Trophoblast cell (in vitro differentiated cells and primary cell): ENCODE results near the gene CBLIF.
"Not testable (repeated sequence)": the region's sequence is repeated elsewhere in the genome, so short reads cannot be mapped to it uniquely, and the experiment has no call there.

ENCODE experiments used
- DNase-seq, 2 donors: peaks; one replicate each; pipeline ENCODE4 v3.0.0-alpha.2; 2016
- H2AFZ ChIP-seq: 2 replicates; pipeline ENCODE4 v1.6.1; 2013; ENCODE audit warnings: low read length, moderate library complexity, mild to moderate bottlenecking; ENCODE audit not compliant: insufficient read depth, poor library complexity
- H2AK5ac ChIP-seq: 2 replicates; pipeline ENCODE4 v1.6.1; 2013; ENCODE audit warnings: mild to moderate bottlenecking, low read length
- H2BK120ac ChIP-seq: 2 replicates; pipeline ENCODE4 v1.6.1; 2013; ENCODE audit warnings: low read length, mild to moderate bottlenecking, moderate library complexity; ENCODE audit not compliant: insufficient read depth, poor library complexity
- H2BK12ac ChIP-seq: 2 replicates; pipeline ENCODE4 v1.6.1; 2013; ENCODE audit warnings: mild to moderate bottlenecking, low read length, moderate library complexity
- H2BK5ac ChIP-seq: 2 replicates; pipeline ENCODE4 v1.6.1; 2013; ENCODE audit warnings: low read length, low read depth, moderate library complexity, mild to moderate bottlenecking; ENCODE audit not compliant: poor library complexity
- H3K14ac ChIP-seq: 2 replicates; pipeline ENCODE4 v1.6.1; 2013; ENCODE audit warnings: mild to moderate bottlenecking, low read length
- H3K18ac ChIP-seq: 2 replicates; pipeline ENCODE4 v1.6.1; 2013; ENCODE audit warnings: mild to moderate bottlenecking, low read length
- H3K23ac ChIP-seq: 2 replicates; pipeline ENCODE4 v1.6.1; 2013; ENCODE audit warnings: low read length
- H3K27ac ChIP-seq: 2 replicates; pipeline ENCODE4 v1.5.1; 2013; ENCODE audit warnings: low read depth, mild to moderate bottlenecking, inconsistent platforms, low read length, moderate library complexity
- H3K27me3 ChIP-seq: 2 replicates; pipeline ENCODE4 v1.6.1; 2013; ENCODE audit warnings: inconsistent platforms, mild to moderate bottlenecking, low read length, moderate library complexity; ENCODE audit not compliant: insufficient read depth
- H3K36me3 ChIP-seq, 2 experiments: 1 replicate in 1 of 2; 2 replicates in 1 of 2; pipeline ENCODE4 v1.6.1; 2013; ENCODE audit warnings: low read length in 2 of 2, mild to moderate bottlenecking in 2 of 2, moderate library complexity in 1 of 2; ENCODE audit not compliant: insufficient read depth in 2 of 2, control insufficient read depth in 1 of 2
- H3K4ac ChIP-seq: 2 replicates; pipeline ENCODE4 v1.6.1; 2013; ENCODE audit warnings: low read depth, mild to moderate bottlenecking, low read length, moderate library complexity
- H3K4me1 ChIP-seq, 2 experiments: 1 replicate in 1 of 2; 2 replicates in 1 of 2; pipeline ENCODE4 v1.6.1; 2013; ENCODE audit warnings: low read length in 2 of 2, mild to moderate bottlenecking in 2 of 2, moderate library complexity in 1 of 2; ENCODE audit not compliant: insufficient read depth in 2 of 2, control insufficient read depth in 1 of 2
- H3K4me2 ChIP-seq: 2 replicates; pipeline ENCODE4 v1.6.1; 2013; ENCODE audit warnings: inconsistent platforms, mild to moderate bottlenecking, low read length, moderate library complexity
- H3K4me3 ChIP-seq: 2 replicates; pipeline ENCODE4 v1.5.1; 2013; ENCODE audit warnings: mild to moderate bottlenecking, low read depth, low read length, inconsistent platforms
- H3K79me1 ChIP-seq: one replicate; pipeline ENCODE4 v1.6.1; 2013; ENCODE audit warnings: low read length
- H3K79me2 ChIP-seq: 2 replicates; pipeline ENCODE4 v1.6.1; 2013; ENCODE audit warnings: low read length, mild to moderate bottlenecking; ENCODE audit not compliant: control insufficient read depth, insufficient read depth, poor library complexity
- H3K9ac ChIP-seq: 2 replicates; pipeline ENCODE4 v1.6.1; 2013; ENCODE audit warnings: mild to moderate bottlenecking, low read length
- H3K9me3 ChIP-seq: 2 replicates; pipeline ENCODE4 v1.6.1; 2013; ENCODE audit warnings: low read depth, mild to moderate bottlenecking, control low read depth, inconsistent platforms, low read length; ENCODE audit not compliant: insufficient read depth
- H4K12ac ChIP-seq: 2 replicates; pipeline ENCODE4 v1.6.1; 2013; ENCODE audit warnings: low read depth, mild to moderate bottlenecking, low read length, moderate library complexity
- H4K8ac ChIP-seq: 2 replicates; pipeline ENCODE4 v1.6.1; 2013; ENCODE audit warnings: low read depth, mild to moderate bottlenecking, low read length, moderate library complexity
- H4K91ac ChIP-seq: one replicate; pipeline ENCODE4 v1.6.1; 2013; ENCODE audit warnings: low read depth, mild to moderate bottlenecking, low read length, moderate library complexity
- WGBS: extraction: QIAGEN DNeasy Blood & Tissue Kit; methylation state at CpG from one replicate; pipeline ENCODE4 v1.1.7; 2013; ENCODE audit warnings: missing lambda C conversion rate; ENCODE audit not compliant: insufficient read length, insufficient coverage; ENCODE audit errors: extremely low coverage; 5-methylcytosine and 5-hydroxymethylcytosine counted together

Gene CBLIF

GRCh38 chr11:59849129-59849528 is 3.8 kb upstream of the CBLIF start:
- Histone ChIP-seq H3K27me3 (no peaks in the 10 kb centered on the region), H4K91ac (no peak overlapping the region), H2BK5ac (no peak overlapping the region), H3K4me2 (no peak overlapping the region), H2BK12ac (no peak overlapping the region), H3K36me3 (no peaks in the 10 kb centered on the region), H3K79me2 (no peaks in the 10 kb centered on the region), H3K4ac (no peak overlapping the region), H2AK5ac (no peak overlapping the region), H3K79me1 (no peaks in the 10 kb centered on the region), H2BK120ac (no peak overlapping the region), H3K14ac (no peak overlapping the region), H3K9me3 (no peaks in the 10 kb centered on the region), H3K18ac (no peak overlapping the region), H3K23ac (no peak overlapping the region), H2AFZ (no peak overlapping the region), H3K4me3 (no peak overlapping the region), H4K8ac (no peak overlapping the region), H4K12ac (no peak overlapping the region), H3K4me1 (no peaks in the 10 kb centered on the region), H3K27ac (no peak overlapping the region), H3K9ac (no peak overlapping the region)
- WGBS: no CpG with 5 or more reads among the region's 2 CpGs
- DNase-seq: no peak

GRCh38 chr11:59848439-59848838 is 3.1 kb upstream of the CBLIF start:
- H3K27ac ChIP-seq, H2AFZ ChIP-seq, H3K27me3 ChIP-seq: not testable (repeated sequence)

GRCh38 chr11:59847626-59848025 is 2.3 kb upstream of the CBLIF start:
- H3K27me3 ChIP-seq: no peaks in the 10 kb centered on the region
- H3K79me2 ChIP-seq: no peaks in the 10 kb centered on the region
- no peak overlapping the region for H3K18ac ChIP-seq
- DNase-seq: no peak
- H3K79me1 ChIP-seq: no peaks in the 10 kb centered on the region
- H4K12ac ChIP-seq: no peak overlapping the region
- H3K4me1 ChIP-seq: no peaks in the 10 kb centered on the region
- H3K9me3 ChIP-seq: no peaks in the 10 kb centered on the region
- no peak overlapping the region for H2BK5ac ChIP-seq
- H4K91ac ChIP-seq: no peak overlapping the region
- WGBS: no CpG with 5 or more reads among the region's 3 CpGs
- no peak overlapping the region for H3K4me3 ChIP-seq
- H2AFZ ChIP-seq: no peak overlapping the region
- no peak overlapping the region for H3K23ac ChIP-seq
- no peak overlapping the region for H4K8ac ChIP-seq
- H3K36me3 ChIP-seq: no peaks in the 10 kb centered on the region
- H3K14ac ChIP-seq: no peak overlapping the region
- no peak overlapping the region for H3K4ac ChIP-seq
- H2BK12ac ChIP-seq: no peak overlapping the region
- no peak overlapping the region for H2BK120ac ChIP-seq
- no peak overlapping the region for H3K9ac ChIP-seq
- H2AK5ac ChIP-seq: no peak overlapping the region
- no peak overlapping the region for H3K27ac ChIP-seq
- H3K4me2 ChIP-seq: no peak overlapping the region

More at GRCh38 chr11:59848439-59848838, 3.1 kb upstream of the CBLIF start:
- H3K4me3 ChIP-seq, H3K14ac ChIP-seq, H3K9me3 ChIP-seq, H2BK120ac ChIP-seq, DNase-seq, H4K91ac ChIP-seq, H2BK5ac ChIP-seq, H3K79me2 ChIP-seq, H3K36me3 ChIP-seq, H3K79me1 ChIP-seq, H2BK12ac ChIP-seq, H3K9ac ChIP-seq, H3K4me2 ChIP-seq, H3K4me1 ChIP-seq, H3K23ac ChIP-seq, H3K4ac ChIP-seq, H4K12ac ChIP-seq, H2AK5ac ChIP-seq, H3K18ac ChIP-seq, H4K8ac ChIP-seq: not testable (repeated sequence)
- WGBS: no CpG with 5 or more reads among the region's 6 CpGs

GRCh38 chr11:59846556-59846955 is 1.3 kb upstream of the CBLIF start:
- Histone ChIP-seq H3K14ac (no peak overlapping the region), H3K4me3 (no peak overlapping the region), H3K4me2 (no peak overlapping the region), H3K9me3 (peaks cover 2% of the 10 kb centered on the region), H3K27me3 (no peaks in the 10 kb centered on the region), H3K23ac (no peak overlapping the region), H3K79me2 (no peaks in the 10 kb centered on the region), H4K8ac (no peak overlapping the region), H2BK120ac (no peak overlapping the region), H3K36me3 (no peaks in the 10 kb centered on the region), H3K18ac (no peak overlapping the region), H3K4ac (no peak overlapping the region), H3K27ac (no peak overlapping the region), H2BK5ac (no peak overlapping the region), H3K4me1 (no peaks in the 10 kb centered on the region), H3K79me1 (no peaks in the 10 kb centered on the region), H2AFZ (no peak overlapping the region), H4K91ac (no peak overlapping the region), H4K12ac (no peak overlapping the region), H2AK5ac (no peak overlapping the region), H3K9ac (no peak overlapping the region), H2BK12ac (no peak overlapping the region)
- no peak for DNase-seq
- WGBS: no CpG with 5 or more reads among the region's 5 CpGs
